ENCODE results near the gene ZCCHC2.
A peak's percentile ranks its signal among the peaks of the same experiment; 100 is the strongest.

Gene ZCCHC2

GRCh38 chr18:62512532-62512931, 10.3 kb upstream of the ZCCHC2 start:
- no peak for DNase-seq

GRCh38 chr18:62512996-62513395, 9.8 kb upstream of the ZCCHC2 start:
- DNase-seq, result no peak

GRCh38 chr18:62514570-62514969, 8.3 kb upstream of the ZCCHC2 start:
- no peak for DNase-seq

- DNase-seq, result no peak
These were observed 6.6 kb upstream of the ZCCHC2 start for GRCh38 chr18:62516242-62516641.

- no peak for DNase-seq
These were observed 4.1 kb upstream of the ZCCHC2 start for GRCh38 chr18:62518460-62519375.

GRCh38 chr18:62519684-62520083, 3.1 kb upstream of the ZCCHC2 start:
- DNase-seq, result no peak

GRCh38 chr18:62521082-62521481, 1.7 kb upstream of the ZCCHC2 start:
- no peak for DNase-seq

GRCh38 chr18:62521593-62521992, 1.2 kb upstream of the ZCCHC2 start:
- DNase-seq, result no peak

- no peak for DNase-seq
These were observed 684 bp upstream of the ZCCHC2 start for GRCh38 chr18:62522178-62522503.

- DNase-seq, result no peak
These were observed 397 bp downstream of the ZCCHC2 start for GRCh38 chr18:62523255-62523588.

GRCh38 chr18:62523631-62524439, 1.0 kb downstream of the ZCCHC2 start:
- DNase-seq, result no peak

GRCh38 chr18:62524440-62525200, 1.8 kb downstream of the ZCCHC2 start:
- peak; percentile 21 for DNase-seq

GRCh38 chr18:62525608-62526007, 2.8 kb downstream of the ZCCHC2 start:
- no peak for DNase-seq

GRCh38 chr18:62526098-62527025, 3.5 kb downstream of the ZCCHC2 start:
- DNase-seq, result peak; percentile 79

- DNase-seq, result no peak
These were observed 6.8 kb downstream of the ZCCHC2 start for GRCh38 chr18:62529597-62529996.

- no peak for DNase-seq
These were observed 8.3 kb downstream of the ZCCHC2 start for GRCh38 chr18:62531078-62531477.

GRCh38 chr18:62531931-62532330, 9.1 kb downstream of the ZCCHC2 start:
- DNase-seq, result no peak

GRCh38 chr18:62536005-62536404, 13.2 kb downstream of the ZCCHC2 start:
- no peak for DNase-seq

- no peak for DNase-seq
These were observed 14.4 kb downstream of the ZCCHC2 start for GRCh38 chr18:62537042-62537894.

GRCh38 chr18:62537946-62538345, 15.1 kb downstream of the ZCCHC2 start:
- no peak for DNase-seq

GRCh38 chr18:62538881-62539280, 16.1 kb downstream of the ZCCHC2 start:
- no peak for DNase-seq
